Activated naive CD4-positive, alpha-beta T cell treated with anti-CD3 and anti-CD28 coated beads for 36 hours (primary cell): Measurements from ENCODE around the gene SNCAIP. TPM values are rescaled to one million over a fixed set of nuclear protein-coding genes. Genes with fewer than 3 reads are reported as not detected.

Source experiments
- CTCF ChIA-PET: fragments of 350-600 bp; sonication (Branson Sonifier 250); formaldehyde crosslinking; loops from one replicate; lab custom pipeline; 2021; ENCODE audit warnings: antibody characterized with exemption; lab: Charles Lee
- DNase-seq: peaks from one replicate; pipeline ENCODE4 v3.0.0-alpha.2; 2020
- H3K27ac Mint-ChIP-seq: one replicate; pipeline ENCODE4 v1.8.0; 2021; ENCODE audit warnings: mild to moderate bottlenecking, mixed read lengths
- H3K27me3 Mint-ChIP-seq: one replicate; pipeline ENCODE4 v1.8.0; 2021; ENCODE audit warnings: low read depth, mixed read lengths
- H3K36me3 Mint-ChIP-seq: one replicate; pipeline ENCODE4 v1.8.0; 2021; ENCODE audit warnings: low read depth, mixed read lengths
- H3K4me1 Mint-ChIP-seq: one replicate; pipeline ENCODE4 v1.8.0; 2021; ENCODE audit warnings: low read depth, mixed read lengths
- H3K4me3 Mint-ChIP-seq: one replicate; pipeline ENCODE4 v1.8.0; 2021; ENCODE audit warnings: mild to moderate bottlenecking, moderate library complexity, mixed read lengths
- H3K9me3 Mint-ChIP-seq: one replicate; pipeline ENCODE4 v1.8.0; 2021; ENCODE audit warnings: mixed read lengths
- intact Hi-C: fragments of 100-400 bp; cut with micrococcal nuclease; formaldehyde crosslinking; loops from one replicate; pipeline ENCODE4 v1.15.1; 2023
- total RNA-seq, 2 experiments: library from RNA; stranded (reverse); gene quantifications; one replicate each; pipeline ENCODE4 v1.2.3, GENCODE V29; 2021

SNCAIP gene
- total RNA-seq, 2 experiments from 2014 or later: not detected

DNA sequence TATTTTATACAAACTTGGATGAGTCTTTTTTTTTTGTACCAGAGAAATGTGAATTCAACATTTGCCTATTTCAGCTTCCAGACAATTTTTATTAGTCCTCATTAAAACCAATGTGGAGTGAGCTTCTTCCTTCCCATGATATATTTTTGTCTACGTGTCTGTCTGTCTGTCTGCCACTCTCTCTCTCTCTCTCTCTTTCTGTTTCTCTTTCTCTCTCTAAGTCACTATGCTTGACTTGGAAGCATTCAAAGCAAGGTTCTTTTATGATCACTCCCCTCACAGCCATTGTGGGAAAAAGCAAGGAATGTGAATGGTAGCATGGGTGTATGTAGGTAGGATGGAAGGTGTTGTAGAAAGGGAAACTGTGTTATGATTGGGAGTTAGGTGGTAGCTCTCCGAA lies 80.2 kb downstream of the SNCAIP start:
- Mint-ChIP-seq H3K9me3 (no peaks in the 10 kb centered on the region), H3K36me3 (no peaks in the 10 kb centered on the region), H3K27me3 (no peaks in the 10 kb centered on the region), H3K4me3 (no peak overlapping the region), H3K4me1 (no peaks in the 10 kb centered on the region), H3K27ac (no peak overlapping the region)
- CTCF ChIA-PET: no interaction called here
- intact Hi-C loops: no loop called here
- DNase-seq: no peak

DNA sequence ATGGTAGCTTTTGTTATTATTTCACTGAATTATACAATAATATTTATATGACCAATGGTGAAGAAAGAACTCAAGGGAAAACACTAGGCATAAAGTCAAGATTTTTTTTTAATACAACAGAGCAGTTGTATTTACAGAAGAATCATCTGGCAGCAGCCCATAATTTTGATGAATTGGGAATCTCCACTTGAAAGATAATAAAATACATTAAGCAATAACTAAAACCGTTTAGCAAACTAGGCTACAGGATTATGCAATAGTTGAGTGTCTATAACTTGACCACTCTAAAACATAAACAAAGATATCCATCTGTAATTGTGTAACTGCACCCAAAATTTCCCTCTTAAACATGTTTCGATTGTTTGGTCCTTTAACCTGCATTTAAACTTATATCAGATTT lies 80.8 kb downstream of the SNCAIP start:
- intact Hi-C loops: no loop called here
- Mint-ChIP-seq H3K4me3 (no peak overlapping the region), H3K9me3 (no peaks in the 10 kb centered on the region), H3K27ac (no peak overlapping the region), H3K36me3 (no peaks in the 10 kb centered on the region), H3K27me3 (peaks cover 2% of the 10 kb centered on the region), H3K4me1 (no peaks in the 10 kb centered on the region)
- no peak for DNase-seq
- CTCF ChIA-PET: no interaction called here

DNA sequence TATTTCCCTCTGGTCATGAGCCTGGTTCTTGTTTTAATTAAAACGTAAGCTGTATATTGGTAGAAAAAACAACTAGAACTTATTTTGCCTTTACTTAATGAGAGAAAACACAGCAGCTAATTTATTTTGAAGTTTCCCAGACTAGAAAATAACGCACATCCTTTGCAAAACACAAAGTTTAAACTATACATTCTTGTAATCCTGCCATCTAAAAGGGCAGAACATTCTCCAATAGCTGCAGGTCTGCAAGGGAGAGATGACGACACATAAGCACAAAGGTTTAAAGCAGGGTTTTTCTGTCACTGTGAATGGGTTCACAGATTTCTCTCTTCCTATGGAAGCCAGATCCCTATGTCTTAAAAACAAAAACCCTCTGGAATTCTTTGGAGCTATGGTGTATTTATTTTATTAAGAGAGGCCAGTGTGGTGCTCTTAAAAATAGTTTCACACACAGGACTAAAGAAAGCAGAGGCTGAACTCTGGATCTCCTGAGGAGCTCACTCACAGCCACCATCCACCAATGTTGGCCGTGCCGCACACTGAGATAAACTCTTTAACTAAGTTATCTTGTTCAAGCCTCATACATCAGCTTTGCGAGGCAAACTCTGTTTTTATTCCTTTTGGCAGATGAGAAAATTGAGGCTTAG lies 82.4 kb downstream of the SNCAIP start:
- Mint-ChIP-seq H3K27ac (no peak overlapping the region), H3K9me3 (no peaks in the 10 kb centered on the region), H3K4me1 (no peaks in the 10 kb centered on the region), H3K4me3 (no peak overlapping the region), H3K27me3 (peaks cover 2% of the 10 kb centered on the region), H3K36me3 (no peaks in the 10 kb centered on the region)
- DNase-seq: no peak
- intact Hi-C loops: no loop called here
- CTCF ChIA-PET: no interaction called here

DNA sequence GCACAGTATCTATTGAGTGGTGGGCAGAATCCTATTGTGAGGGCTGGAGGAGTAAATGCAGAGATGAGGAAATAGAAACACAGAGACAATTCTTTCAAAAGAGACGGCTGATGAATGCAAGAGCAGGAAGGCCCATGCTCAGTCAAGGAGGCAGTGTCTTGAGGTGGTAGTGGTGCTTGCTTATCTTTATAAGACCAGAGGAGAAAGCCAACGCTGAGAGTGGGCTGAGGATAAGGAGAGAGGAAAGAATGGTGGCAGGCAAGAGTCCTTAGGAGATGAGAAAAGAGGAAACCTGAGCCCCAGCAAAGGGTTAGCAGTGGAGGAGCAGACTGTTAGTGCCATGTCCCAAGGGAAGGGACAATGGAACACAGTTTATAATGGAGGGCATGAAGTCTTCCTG lies 86.0 kb downstream of the SNCAIP start:
- Mint-ChIP-seq H3K27me3 (peaks cover 2% of the 10 kb centered on the region), H3K9me3 (no peaks in the 10 kb centered on the region), H3K36me3 (no peaks in the 10 kb centered on the region), H3K27ac (no peak overlapping the region), H3K4me3 (no peak overlapping the region), H3K4me1 (no peaks in the 10 kb centered on the region)
- DNase-seq: no peak
- intact Hi-C loops: no loop called here
- CTCF ChIA-PET: no interaction called here

DNA sequence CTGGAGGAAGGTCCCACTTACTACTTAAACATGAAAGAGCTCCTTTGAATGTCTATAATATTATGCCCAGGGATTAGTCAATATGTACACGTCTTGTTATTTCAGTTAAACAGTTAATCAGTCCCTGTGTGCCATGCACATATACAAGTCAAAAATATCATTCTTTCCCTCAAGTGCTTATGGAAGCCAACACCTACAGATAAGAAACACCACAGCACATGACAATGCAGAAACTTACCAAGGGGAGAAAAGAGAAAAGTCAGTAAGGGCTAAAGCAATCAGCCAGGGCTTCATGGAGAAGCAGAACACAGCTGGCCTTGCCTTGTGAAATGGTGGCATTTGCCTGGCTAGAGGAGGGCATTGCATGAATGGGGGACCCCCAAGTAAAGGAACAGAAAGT lies 88.3 kb downstream of the SNCAIP start:
- Mint-ChIP-seq H3K4me3 (no peak overlapping the region), H3K27me3 (peaks cover 2% of the 10 kb centered on the region), H3K9me3 (no peaks in the 10 kb centered on the region), H3K4me1 (no peaks in the 10 kb centered on the region), H3K27ac (no peak overlapping the region), H3K36me3 (no peaks in the 10 kb centered on the region)
- no peak for DNase-seq
- CTCF ChIA-PET: no interaction called here
- intact Hi-C loops: no loop called here

DNA sequence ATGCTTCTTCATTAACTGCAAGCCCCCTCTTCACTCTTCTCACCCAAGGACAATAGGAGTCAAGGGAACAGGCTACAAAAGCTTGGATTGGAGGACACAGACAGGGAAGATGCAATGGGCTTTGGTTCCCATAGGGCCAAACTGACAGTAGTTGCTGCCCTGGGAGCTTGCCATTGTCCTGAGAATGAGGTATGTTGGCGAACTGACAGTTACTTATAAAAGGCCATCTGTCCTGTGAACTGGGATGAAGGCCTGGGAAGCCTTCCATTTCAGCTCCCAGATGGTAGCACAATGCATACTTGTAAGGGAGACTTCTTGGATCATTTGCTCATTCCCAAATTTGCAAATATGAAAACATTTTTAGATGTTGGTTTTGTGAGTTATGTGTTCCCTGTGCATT lies 88.9 kb downstream of the SNCAIP start:
- no peaks in the 10 kb centered on the region for H3K4me1 Mint-ChIP-seq

DNA sequence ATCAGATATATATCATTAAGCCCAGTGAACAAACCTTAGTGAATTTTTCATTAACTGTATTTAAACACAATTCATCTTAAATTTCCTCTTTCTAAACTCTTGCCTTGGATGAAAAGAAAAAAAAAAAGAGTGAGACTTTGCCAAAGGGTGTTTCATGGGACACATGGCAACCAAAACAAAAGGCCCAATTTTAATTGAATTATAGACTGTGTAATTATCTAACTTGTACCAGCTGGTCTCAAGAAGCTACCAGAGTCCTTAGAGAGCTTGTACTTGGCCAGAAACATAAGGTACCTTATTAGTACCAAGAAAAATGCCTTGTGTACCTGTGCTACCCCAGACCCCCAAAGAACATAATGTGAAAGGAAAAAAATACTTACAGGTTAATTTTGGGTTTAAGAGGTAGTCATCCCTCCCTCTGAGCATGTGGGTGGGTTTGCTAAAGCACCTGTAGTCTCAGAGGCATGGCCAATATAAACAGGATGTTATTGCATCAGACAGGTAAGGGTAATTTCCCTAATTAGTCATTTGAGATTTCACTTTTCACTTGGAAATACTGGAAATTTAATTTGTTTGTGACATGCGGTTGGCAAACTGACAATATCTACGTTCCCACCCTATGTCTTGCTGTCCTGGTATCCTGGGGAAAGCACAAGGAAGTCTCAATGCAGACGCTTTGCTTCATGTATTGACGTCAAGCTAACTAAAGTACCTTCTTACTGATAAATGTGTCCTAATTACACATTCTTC lies 90.1 kb downstream of the SNCAIP start:
- no peak overlapping the region for H3K27ac Mint-ChIP-seq
- intact Hi-C loops: no loop called here
- DNase-seq: no peak
- no peaks in the 10 kb centered on the region for H3K9me3 Mint-ChIP-seq
- peaks cover 2% of the 10 kb centered on the region for H3K27me3 Mint-ChIP-seq
- H3K4me1 Mint-ChIP-seq: no peaks in the 10 kb centered on the region
- CTCF ChIA-PET: no interaction called here
- no peak overlapping the region for H3K4me3 Mint-ChIP-seq
- H3K36me3 Mint-ChIP-seq: no peaks in the 10 kb centered on the region

More for the DNA sequence above, 88.9 kb downstream of the SNCAIP start:
- intact Hi-C loops: no loop called here
- Mint-ChIP-seq H3K36me3 (no peaks in the 10 kb centered on the region), H3K9me3 (no peaks in the 10 kb centered on the region), H3K27ac (no peak overlapping the region), H3K4me3 (no peak overlapping the region), H3K27me3 (peaks cover 2% of the 10 kb centered on the region)
- DNase-seq: no peak
- CTCF ChIA-PET: no interaction called here

DNA sequence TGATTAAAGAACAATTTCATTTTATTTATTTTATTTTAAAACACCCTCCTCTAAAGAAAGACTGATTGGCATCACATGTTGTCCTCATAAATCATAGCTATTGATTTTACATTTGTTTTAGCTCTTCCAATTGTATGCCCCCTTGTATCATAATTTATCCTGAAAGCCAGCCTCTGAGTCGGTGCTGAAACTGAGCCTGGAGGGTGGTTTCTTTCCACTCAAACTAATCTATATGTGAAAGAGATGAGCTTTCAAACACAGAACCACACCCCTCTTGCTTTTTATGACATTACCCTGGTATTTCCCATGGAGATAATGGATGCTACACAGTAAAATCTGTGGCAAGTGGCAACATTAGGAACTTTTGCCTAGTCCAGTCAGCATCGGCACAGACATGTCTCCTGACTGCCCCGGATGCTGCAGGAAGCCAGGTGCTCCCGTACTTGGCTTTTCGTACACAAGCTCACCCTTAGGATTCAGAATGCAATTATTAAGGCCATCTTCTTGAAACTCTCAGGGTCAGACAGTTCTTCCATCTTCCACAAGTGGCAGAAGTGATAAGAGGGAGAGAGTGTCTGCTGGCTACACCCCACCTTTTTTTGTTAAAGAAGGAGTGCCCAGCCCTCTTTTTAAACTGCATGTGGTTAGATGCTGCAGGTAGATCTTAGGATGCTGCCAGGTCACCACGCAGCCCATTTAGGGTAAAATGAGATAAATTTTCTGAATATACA lies 91.1 kb downstream of the SNCAIP start:
- CTCF ChIA-PET: no interaction called here
- no peak overlapping the region for H3K4me3 Mint-ChIP-seq

DNA sequence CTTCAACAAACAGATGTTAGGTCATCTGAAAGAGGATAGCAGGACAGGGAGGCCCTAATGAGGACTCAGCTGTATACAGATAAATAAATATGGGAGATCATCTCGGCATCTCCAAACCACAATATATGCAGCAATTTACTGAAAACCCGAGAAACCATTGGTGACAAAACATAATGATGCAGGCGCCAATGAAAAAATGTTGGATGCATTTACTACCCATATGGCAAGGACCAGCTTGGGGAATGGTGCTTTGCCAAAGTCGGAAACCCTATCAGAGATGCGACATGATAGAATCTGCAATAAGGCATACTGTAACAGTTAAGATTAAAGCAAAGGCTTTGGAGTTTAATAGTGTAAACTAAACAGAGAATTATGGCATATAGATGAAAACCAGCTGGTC lies 92.0 kb downstream of the SNCAIP start:
- no peak for DNase-seq
- Mint-ChIP-seq H3K36me3 (no peaks in the 10 kb centered on the region), H3K9me3 (no peaks in the 10 kb centered on the region), H3K4me1 (no peaks in the 10 kb centered on the region), H3K27me3 (no peaks in the 10 kb centered on the region), H3K4me3 (no peak overlapping the region), H3K27ac (no peak overlapping the region)
- CTCF ChIA-PET: no interaction called here
- intact Hi-C loops: no loop called here

More for the DNA sequence above, 91.1 kb downstream of the SNCAIP start:
- Mint-ChIP-seq H3K4me1 (no peaks in the 10 kb centered on the region), H3K27me3 (no peaks in the 10 kb centered on the region), H3K36me3 (no peaks in the 10 kb centered on the region), H3K27ac (no peak overlapping the region), H3K9me3 (no peaks in the 10 kb centered on the region)
- intact Hi-C loops: no loop called here
- no peak for DNase-seq

DNA sequence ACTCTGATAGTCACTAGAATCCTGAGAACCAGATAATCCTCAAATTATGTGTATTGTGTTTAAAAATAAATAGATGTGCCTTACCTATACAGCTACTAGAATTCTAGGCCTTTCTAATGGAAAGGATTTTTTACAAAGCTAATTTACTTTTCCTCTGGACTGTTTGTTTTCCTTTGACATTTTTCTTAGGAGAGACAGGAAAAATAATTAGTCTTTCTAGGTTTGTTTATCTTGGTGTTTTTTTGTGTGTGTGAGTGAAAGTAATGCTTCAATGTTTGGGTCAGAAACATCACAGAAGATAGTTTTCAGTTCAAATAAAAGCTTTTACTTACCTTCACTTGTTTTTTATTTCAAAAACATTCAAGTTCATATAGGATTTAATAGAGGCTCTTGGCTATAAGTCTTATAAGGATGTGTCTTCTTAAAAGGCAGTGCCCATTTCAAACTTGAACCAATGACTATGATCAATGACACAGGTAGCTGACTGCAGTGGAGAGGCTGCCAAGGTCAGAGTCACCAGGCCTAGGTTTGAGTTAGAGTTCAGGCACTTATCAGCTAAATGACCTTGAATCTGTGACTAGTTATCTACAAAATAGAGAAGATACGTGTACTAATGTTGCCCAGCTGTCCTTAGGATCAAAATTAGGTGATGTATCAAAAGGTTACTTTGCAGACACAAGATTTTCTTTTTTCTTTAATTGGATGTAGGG lies 92.8 kb downstream of the SNCAIP start:
- no peak overlapping the region for H3K27ac Mint-ChIP-seq
- H3K36me3 Mint-ChIP-seq: no peaks in the 10 kb centered on the region
- intact Hi-C loops: no loop called here
- H3K4me3 Mint-ChIP-seq: no peak overlapping the region
- no peaks in the 10 kb centered on the region for H3K9me3 Mint-ChIP-seq
- H3K4me1 Mint-ChIP-seq: no peaks in the 10 kb centered on the region
- no peak for DNase-seq
- CTCF ChIA-PET: no interaction called here
- no peaks in the 10 kb centered on the region for H3K27me3 Mint-ChIP-seq

DNA sequence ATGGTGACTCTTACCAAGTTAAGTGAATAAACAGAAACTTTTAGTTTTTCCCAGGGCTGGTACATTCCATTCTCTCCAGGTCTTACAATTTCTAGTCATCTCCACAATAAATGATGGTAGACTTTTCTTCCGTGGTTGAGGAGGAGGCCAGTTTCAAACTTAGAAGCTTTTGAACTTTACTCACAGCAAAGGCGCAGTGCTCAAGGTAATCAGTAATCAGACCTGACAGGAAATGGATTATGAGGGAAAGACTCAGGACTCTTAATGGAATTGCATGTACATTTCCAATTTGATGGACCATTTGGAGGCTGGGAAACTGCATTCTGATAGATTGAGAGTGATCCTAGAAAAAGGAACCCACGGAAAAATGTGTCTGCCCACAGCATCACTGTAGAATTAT lies 93.7 kb downstream of the SNCAIP start:
- no peak for DNase-seq
- Mint-ChIP-seq H3K36me3 (no peaks in the 10 kb centered on the region), H3K27ac (no peak overlapping the region), H3K4me1 (no peaks in the 10 kb centered on the region), H3K27me3 (no peaks in the 10 kb centered on the region), H3K9me3 (no peaks in the 10 kb centered on the region), H3K4me3 (no peak overlapping the region)
- CTCF ChIA-PET: no interaction called here
- intact Hi-C loops: no loop called here

DNA sequence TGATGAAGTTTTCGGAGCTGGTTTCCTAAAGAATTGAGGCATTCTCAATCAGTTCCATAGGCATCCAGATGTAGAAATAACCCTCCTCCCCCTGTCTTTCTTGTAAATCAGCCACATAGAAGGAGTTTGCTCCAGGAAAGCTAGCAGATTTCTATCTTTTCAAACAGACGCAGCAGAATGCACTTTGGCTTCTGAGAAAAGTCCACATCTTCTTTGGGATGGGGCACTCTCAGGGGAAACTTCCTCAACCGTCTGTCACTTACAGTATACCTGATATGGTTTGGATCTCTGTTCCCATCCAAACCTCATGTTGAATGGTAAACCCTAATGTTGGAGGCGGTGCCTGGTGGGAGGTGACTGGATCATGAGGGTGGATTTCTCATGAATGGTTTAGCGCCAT lies 94.1 kb downstream of the SNCAIP start:
- Mint-ChIP-seq H3K4me1 (no peaks in the 10 kb centered on the region), H3K36me3 (no peaks in the 10 kb centered on the region), H3K4me3 (no peak overlapping the region), H3K27me3 (no peaks in the 10 kb centered on the region), H3K9me3 (no peaks in the 10 kb centered on the region), H3K27ac (no peak overlapping the region)
- intact Hi-C loops: no loop called here
- DNase-seq: no peak
- CTCF ChIA-PET: no interaction called here
